Measurements from ENCODE around the gene CACNA1G.

The CACNA1G gene

DNA sequence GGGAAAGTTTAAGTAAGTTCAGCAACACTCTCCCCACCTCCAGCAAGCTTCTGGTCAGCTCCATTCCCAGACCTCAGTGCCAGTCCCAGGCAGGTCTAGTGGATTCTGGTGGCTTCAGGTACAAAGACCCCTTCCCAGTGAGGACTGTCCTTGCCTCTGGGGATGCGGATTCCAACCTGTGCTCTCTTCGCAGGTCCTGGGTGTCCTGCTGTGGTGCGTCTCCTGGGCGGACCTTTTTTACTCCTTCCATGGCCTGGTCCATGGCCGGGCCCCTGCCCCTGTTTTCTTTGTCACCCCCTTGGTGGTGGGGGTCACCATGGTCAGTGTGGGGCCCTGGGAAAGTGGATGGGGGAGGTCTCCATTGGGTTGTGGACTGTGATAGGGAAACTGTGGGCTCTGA, 96.0 kb downstream of the CACNA1G start:
- no peaks in the 10 kb centered on the region for H3K36me3 ChIP-seq (ENCODE audit: insufficient read depth, low read depth, low read length)
- no peak overlapping the region for H3K4me3 ChIP-seq (ENCODE audit: low read length)
- no peaks in the 10 kb centered on the region for H3K9me3 ChIP-seq (ENCODE audit: insufficient read depth, low read depth, low read length)
- no peak overlapping the region for H3K9ac ChIP-seq (ENCODE audit: low read depth, low read length)
- no peak overlapping the region for H3K27ac ChIP-seq (ENCODE audit: low read length)
- no peaks in the 10 kb centered on the region for H3K27me3 ChIP-seq (ENCODE audit: insufficient read depth, low read length)
- peaks cover 2% of the 10 kb centered on the region for H3K4me1 ChIP-seq (ENCODE audit: insufficient read depth, low read length)

- Histone ChIP-seq H3K9me3 (ENCODE audit: insufficient read depth, low read depth, low read length) (no peaks in the 10 kb centered on the region), H3K4me3 (ENCODE audit: low read length) (no peak overlapping the region), H3K36me3 (ENCODE audit: insufficient read depth, low read depth, low read length) (no peaks in the 10 kb centered on the region), H3K9ac (ENCODE audit: low read depth, low read length) (no peak overlapping the region), H3K4me1 (ENCODE audit: insufficient read depth, low read length) (peaks cover 6% of the 10 kb centered on the region), H3K27me3 (ENCODE audit: insufficient read depth, low read length) (no peaks in the 10 kb centered on the region), H3K27ac (ENCODE audit: low read length) (no peak overlapping the region)
Measured at GRCh38 chr17:50657054-50657453, 96.5 kb downstream of the CACNA1G start.

- Histone ChIP-seq H3K27ac (ENCODE audit: low read length) (no peak overlapping the region), H3K36me3 (ENCODE audit: insufficient read depth, low read depth, low read length) (no peaks in the 10 kb centered on the region), H3K27me3 (ENCODE audit: insufficient read depth, low read length) (no peaks in the 10 kb centered on the region), H3K4me3 (ENCODE audit: low read length) (no peak overlapping the region), H3K9me3 (ENCODE audit: insufficient read depth, low read depth, low read length) (no peaks in the 10 kb centered on the region), H3K4me1 (ENCODE audit: insufficient read depth, low read length) (peaks cover 6% of the 10 kb centered on the region), H3K9ac (ENCODE audit: low read depth, low read length) (no peak overlapping the region)
Measured at GRCh38 chr17:50657627-50658026, 97.1 kb downstream of the CACNA1G start.

DNA sequence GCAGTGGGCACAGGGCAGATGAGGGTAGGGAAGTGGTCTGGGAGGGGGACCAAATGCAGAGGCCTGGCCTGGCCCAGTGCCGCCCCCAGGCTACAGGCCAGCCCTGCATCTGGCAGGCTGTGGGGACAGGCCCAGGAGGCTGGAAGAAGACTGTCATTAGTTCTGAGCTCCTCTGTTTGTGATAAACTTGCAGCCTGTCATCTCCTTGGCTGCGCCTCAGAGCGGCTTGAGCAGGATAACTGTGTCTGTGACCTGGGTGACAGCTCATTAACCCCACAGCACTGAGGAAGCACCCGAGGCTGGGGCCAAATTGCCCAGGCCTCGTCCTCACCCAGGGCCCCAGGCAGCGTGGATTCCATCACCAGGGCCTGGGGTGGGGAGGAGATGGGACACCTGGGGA, 98.1 kb downstream of the CACNA1G start:
- Histone ChIP-seq H3K27ac (ENCODE audit: low read length) (no peak overlapping the region), H3K4me1 (ENCODE audit: insufficient read depth, low read length) (peaks cover 6% of the 10 kb centered on the region), H3K36me3 (ENCODE audit: insufficient read depth, low read depth, low read length) (no peaks in the 10 kb centered on the region), H3K27me3 (ENCODE audit: insufficient read depth, low read length) (no peaks in the 10 kb centered on the region), H3K4me3 (ENCODE audit: low read length) (no peak overlapping the region), H3K9me3 (ENCODE audit: insufficient read depth, low read depth, low read length) (no peaks in the 10 kb centered on the region), H3K9ac (ENCODE audit: low read depth, low read length) (no peak overlapping the region)

DNA sequence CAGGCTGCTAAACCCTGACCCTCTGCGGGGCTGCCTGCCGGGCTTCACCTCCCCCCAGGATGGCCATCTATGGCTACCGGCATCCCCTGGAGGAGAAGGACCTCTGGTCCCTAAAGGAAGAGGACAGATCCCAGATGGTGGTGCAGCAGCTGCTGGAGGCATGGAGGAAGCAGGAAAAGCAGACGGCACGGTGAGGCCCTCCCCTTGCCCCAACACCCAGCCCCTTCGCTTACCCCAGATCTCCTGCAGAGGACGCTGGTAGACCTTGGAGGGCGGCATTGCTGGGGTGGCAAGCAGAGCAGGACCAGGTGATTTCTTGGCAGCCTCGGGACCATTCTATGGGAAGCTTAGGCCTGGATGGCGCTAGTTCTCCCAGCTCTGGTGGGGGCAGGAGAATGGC, 98.7 kb downstream of the CACNA1G start:
- no peak overlapping the region for H3K27ac ChIP-seq (ENCODE audit: low read length)
- H3K9me3 ChIP-seq (ENCODE audit: insufficient read depth, low read depth, low read length): no peaks in the 10 kb centered on the region
- H3K4me3 ChIP-seq (ENCODE audit: low read length): no peak overlapping the region
- H3K4me1 ChIP-seq (ENCODE audit: insufficient read depth, low read length): peaks cover 6% of the 10 kb centered on the region
- H3K9ac ChIP-seq (ENCODE audit: low read depth, low read length): no peak overlapping the region
- no peaks in the 10 kb centered on the region for H3K27me3 ChIP-seq (ENCODE audit: insufficient read depth, low read length)
- H3K36me3 ChIP-seq (ENCODE audit: insufficient read depth, low read depth, low read length): no peaks in the 10 kb centered on the region

- no peak overlapping the region for H3K27ac ChIP-seq (ENCODE audit: low read length)
- no peaks in the 10 kb centered on the region for H3K9me3 ChIP-seq (ENCODE audit: insufficient read depth, low read depth, low read length)
- H3K9ac ChIP-seq (ENCODE audit: low read depth, low read length): no peak overlapping the region
Measured at GRCh38 chr17:50660042-50660886, 99.7 kb downstream of the CACNA1G start.

GRCh38 chr17:50660887-50661345, 100.4 kb downstream of the CACNA1G start:
- no peak overlapping the region for H3K4me3 ChIP-seq (ENCODE audit: low read length)
- H3K27ac ChIP-seq (ENCODE audit: low read length): no peak overlapping the region
- H3K4me1 ChIP-seq (ENCODE audit: insufficient read depth, low read length): peaks cover 6% of the 10 kb centered on the region
- no peaks in the 10 kb centered on the region for H3K9me3 ChIP-seq (ENCODE audit: insufficient read depth, low read depth, low read length)
- H3K36me3 ChIP-seq (ENCODE audit: insufficient read depth, low read depth, low read length): no peaks in the 10 kb centered on the region
- no peaks in the 10 kb centered on the region for H3K27me3 ChIP-seq (ENCODE audit: insufficient read depth, low read length)
- no peak overlapping the region for H3K9ac ChIP-seq (ENCODE audit: low read depth, low read length)

More at GRCh38 chr17:50660042-50660886, 99.7 kb downstream of the CACNA1G start:
- peaks cover 6% of the 10 kb centered on the region for H3K4me1 ChIP-seq (ENCODE audit: insufficient read depth, low read length)
- H3K36me3 ChIP-seq (ENCODE audit: insufficient read depth, low read depth, low read length): no peaks in the 10 kb centered on the region
- no peaks in the 10 kb centered on the region for H3K27me3 ChIP-seq (ENCODE audit: insufficient read depth, low read length)
- H3K4me3 ChIP-seq (ENCODE audit: low read length): no peak overlapping the region

- H3K9me3 ChIP-seq (ENCODE audit: insufficient read depth, low read depth, low read length): no peaks in the 10 kb centered on the region
- H3K36me3 ChIP-seq (ENCODE audit: insufficient read depth, low read depth, low read length): no peaks in the 10 kb centered on the region
- no peaks in the 10 kb centered on the region for H3K27me3 ChIP-seq (ENCODE audit: insufficient read depth, low read length)
- H3K9ac ChIP-seq (ENCODE audit: low read depth, low read length): 0 out of 2 replicates have a peak overlapping the region, but pooled peaks have one; percentile 6
- no peak overlapping the region for H3K4me3 ChIP-seq (ENCODE audit: low read length)
- no peak overlapping the region for H3K27ac ChIP-seq (ENCODE audit: low read length)
- peaks cover 6% of the 10 kb centered on the region for H3K4me1 ChIP-seq (ENCODE audit: insufficient read depth, low read length)
Measured at GRCh38 chr17:50661348-50661747, 100.8 kb downstream of the CACNA1G start.

- no peaks in the 10 kb centered on the region for H3K27me3 ChIP-seq (ENCODE audit: insufficient read depth, low read length)
- H3K4me3 ChIP-seq (ENCODE audit: low read length): no peak overlapping the region
- no peak overlapping the region for H3K27ac ChIP-seq (ENCODE audit: low read length)
- 0 out of 2 replicates have a peak overlapping the region, but pooled peaks have one; percentile 6 for H3K9ac ChIP-seq (ENCODE audit: low read depth, low read length)
- peaks cover 6% of the 10 kb centered on the region for H3K4me1 ChIP-seq (ENCODE audit: insufficient read depth, low read length)
- no peaks in the 10 kb centered on the region for H3K36me3 ChIP-seq (ENCODE audit: insufficient read depth, low read depth, low read length)
- H3K9me3 ChIP-seq (ENCODE audit: insufficient read depth, low read depth, low read length): no peaks in the 10 kb centered on the region
Measured at GRCh38 chr17:50661795-50662391, 101.4 kb downstream of the CACNA1G start.

- Histone ChIP-seq H3K27ac (ENCODE audit: low read length) (no peak overlapping the region), H3K4me1 (ENCODE audit: insufficient read depth, low read length) (peaks cover 6% of the 10 kb centered on the region), H3K27me3 (ENCODE audit: insufficient read depth, low read length) (no peaks in the 10 kb centered on the region), H3K36me3 (ENCODE audit: insufficient read depth, low read depth, low read length) (no peaks in the 10 kb centered on the region), H3K9ac (ENCODE audit: low read depth, low read length) (no peak overlapping the region), H3K9me3 (ENCODE audit: insufficient read depth, low read depth, low read length) (no peaks in the 10 kb centered on the region), H3K4me3 (ENCODE audit: low read length) (no peak overlapping the region)
Measured at GRCh38 chr17:50662632-50663225, 102.2 kb downstream of the CACNA1G start.

DNA sequence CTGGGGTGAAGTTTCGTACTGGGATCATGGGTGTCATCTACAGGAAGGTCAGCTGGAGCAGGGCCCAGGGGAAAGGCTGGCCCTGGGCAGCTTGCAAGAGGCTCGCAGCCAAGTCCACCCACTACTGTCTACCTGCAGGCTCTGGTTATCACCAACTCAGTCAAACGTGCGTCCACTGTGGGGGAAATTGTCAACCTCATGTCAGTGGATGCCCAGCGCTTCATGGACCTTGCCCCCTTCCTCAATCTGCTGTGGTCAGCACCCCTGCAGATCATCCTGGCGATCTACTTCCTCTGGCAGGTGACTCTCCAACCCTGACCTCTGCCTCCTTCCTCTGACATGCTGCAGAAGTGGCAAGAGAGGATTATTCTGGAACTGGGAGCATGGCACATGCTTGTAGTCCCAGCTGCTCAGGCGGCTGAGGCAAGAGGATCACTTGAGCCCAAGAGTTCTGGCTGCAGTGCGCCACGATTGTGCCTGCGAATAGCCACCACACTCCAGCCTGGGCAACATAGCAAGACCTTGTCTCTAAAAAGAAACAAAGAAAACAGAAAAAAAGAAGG, 103.4 kb downstream of the CACNA1G start:
- Histone ChIP-seq H3K4me1 (ENCODE audit: insufficient read depth, low read length) (peaks cover 10% of the 10 kb centered on the region), H3K4me3 (ENCODE audit: low read length) (no peak overlapping the region), H3K9me3 (ENCODE audit: insufficient read depth, low read depth, low read length) (no peaks in the 10 kb centered on the region), H3K27me3 (ENCODE audit: insufficient read depth, low read length) (no peaks in the 10 kb centered on the region), H3K36me3 (ENCODE audit: insufficient read depth, low read depth, low read length) (no peaks in the 10 kb centered on the region), H3K27ac (ENCODE audit: low read length) (no peak overlapping the region), H3K9ac (ENCODE audit: low read depth, low read length) (no peak overlapping the region)

Measured in iPS-20b (cell line).